GM21423 (cell line): Measurements from ENCODE around the gene SULT1A2.
"Not testable (repeated sequence)": the region's sequence is repeated elsewhere in the genome, so short reads cannot be mapped to it uniquely, and the experiment has no call there.

Experiments
- ATAC-seq: cut with Tn5 transposase; IDR thresholded peaks from one replicate; pipeline ENCODE4 v1.9.1; 2021; ENCODE audit warnings: mild to moderate bottlenecking, moderate library complexity; ENCODE audit not compliant: unreplicated experiment

Gene SULT1A2

DNA sequence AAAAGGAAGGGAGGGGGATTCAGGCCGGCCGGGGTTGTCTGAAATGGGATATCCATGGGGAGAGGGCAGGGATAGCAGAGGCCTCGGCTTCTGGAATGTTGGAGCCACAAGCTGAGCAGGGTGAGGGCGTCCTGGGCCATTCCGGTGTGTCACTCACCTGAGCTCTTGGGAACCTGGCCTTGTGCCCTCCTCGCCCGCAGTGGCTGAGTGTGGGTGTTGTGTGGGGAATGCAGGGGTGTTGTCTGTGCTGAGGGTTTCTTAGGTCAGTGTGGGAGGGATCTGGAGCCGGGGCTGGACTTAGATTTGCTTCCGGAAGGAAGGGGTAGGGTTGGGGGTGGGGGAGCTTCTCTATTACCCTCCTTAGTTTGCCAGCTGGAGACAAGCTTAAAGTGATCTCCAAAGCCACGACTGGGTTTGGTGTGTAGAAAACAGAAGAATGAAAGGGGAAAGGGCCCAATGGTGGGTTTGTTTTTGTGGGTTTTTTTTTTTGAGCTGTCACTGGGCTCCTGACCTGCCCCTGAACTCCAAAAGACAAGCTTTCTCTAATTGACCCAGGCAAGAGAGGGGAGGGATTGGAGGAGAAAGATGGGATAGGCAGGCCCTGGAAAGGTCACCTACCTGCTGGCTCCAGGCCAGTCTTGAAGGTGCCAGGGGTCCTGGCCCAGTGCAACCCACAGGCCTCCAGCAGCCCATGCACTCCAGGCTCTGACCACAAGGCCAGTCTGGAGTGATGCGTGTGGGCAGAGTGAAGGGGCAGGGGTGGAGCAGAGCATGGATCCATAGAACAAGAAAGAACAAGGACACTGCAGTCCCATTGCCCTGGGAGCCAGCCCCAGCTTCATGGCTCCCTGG is at the start of gene SULT1A2:
SULT1A2 (minus strand) TSS at position 211 of the 852 bp plus-strand sequence. CDS start 1,120 bp downstream, outside the sequence.
- no peak for ATAC-seq

DNA sequence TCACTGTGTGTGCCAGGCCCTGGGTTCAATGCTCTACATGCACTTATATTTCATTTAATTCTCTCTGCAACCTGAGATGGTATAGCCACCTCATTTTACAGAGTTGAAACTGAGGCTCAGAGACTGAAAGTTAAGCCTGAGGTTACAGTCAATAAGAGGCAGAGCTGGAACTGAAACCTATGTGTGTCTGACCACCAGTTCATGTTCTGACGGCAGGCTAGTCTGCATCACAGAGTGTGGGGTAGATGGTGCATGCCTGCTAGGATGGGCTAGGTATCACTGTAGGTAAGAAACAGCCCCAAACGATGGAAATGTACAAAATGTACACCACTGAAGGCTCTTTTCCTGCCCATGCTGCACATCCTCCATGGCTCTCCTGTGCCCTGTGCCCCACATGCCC is 43.1 kb upstream of the SULT1A2 start:
- ATAC-seq, result not testable (repeated sequence)

DNA sequence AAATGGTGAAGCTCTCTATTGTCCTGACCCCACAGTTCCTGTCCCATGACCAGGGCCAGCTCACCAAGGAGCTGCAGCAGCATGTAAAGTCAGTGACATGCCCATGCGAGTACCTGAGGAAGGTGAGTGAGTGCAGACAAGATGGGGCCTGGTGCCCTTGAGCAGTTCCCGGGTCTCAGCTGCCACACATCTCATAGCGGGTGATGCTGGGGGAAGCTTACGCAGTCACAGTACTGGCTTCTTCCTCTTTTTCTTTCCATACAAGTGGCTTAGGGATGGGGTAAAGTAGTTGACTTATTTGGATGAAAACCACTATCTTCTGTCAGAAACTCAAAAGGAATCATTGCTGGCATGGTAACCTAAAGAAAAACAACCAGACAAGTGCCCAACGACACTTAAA is 41.5 kb upstream of the SULT1A2 start:
- not testable (repeated sequence) for ATAC-seq

DNA sequence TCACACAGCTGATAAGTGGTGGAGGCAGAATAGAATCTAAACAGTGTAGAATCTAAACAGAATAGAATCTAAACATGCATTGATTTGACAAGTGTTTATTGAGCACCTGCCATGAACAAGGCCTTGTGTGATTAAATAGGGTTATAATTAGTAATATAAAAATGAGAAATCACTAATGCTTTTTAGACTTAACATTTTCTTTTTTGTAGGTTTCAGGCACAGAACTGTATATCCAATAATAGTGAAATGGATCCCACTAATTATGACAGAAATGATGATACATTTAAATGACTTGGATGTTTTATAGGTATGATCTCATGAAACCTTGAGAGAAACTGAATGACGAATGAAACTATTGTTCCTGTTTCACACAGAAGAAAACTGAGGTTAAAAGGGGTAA is 40.9 kb upstream of the SULT1A2 start, which contains the start of gene NPIPB8:
NPIPB8 (plus strand) TSS at position 301 of the 400 bp plus-strand sequence. CDS start 296 bp downstream, outside the sequence.
- not testable (repeated sequence) for ATAC-seq

DNA sequence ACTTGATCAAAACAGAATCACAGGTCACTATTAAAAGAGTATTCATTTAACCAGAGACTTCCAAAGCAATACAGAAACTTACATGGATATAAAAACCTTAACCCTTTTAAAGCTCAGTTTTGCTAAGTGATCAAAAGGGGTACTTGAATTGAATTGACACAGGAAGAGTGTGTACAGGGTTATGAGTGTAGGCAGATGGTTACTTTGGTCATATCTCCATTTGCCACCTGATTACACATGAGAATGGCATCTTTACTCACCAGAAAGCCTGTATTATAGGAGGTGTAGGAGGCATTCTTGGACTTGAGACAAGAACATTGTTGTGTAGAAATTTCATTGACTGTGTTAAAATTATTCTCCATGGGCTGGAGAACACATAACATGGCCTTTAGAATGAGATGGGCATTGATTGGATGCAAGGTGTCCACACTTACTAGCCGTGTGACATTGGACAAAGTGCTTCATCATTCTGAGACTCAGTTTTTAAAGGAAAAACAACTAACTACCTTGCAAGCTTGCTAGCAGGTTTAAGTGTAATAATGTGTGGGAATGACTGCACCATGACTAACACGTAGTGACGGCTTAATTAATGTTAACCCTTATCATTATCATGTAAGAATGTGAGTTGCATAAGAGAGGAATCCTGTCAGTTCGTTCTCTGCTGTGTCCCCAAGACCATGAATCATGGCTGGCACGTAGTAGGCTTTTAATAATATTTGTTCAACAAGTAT is 39.4 kb upstream of the SULT1A2 start:
- ATAC-seq, result not testable (repeated sequence)

- ATAC-seq, result not testable (repeated sequence)
Measured at GRCh38 chr16:28630905-28631304, 34.1 kb upstream of the SULT1A2 start.

- no peak for ATAC-seq
Measured at GRCh38 chr16:28623172-28623711, 26.4 kb upstream of the SULT1A2 start.

DNA sequence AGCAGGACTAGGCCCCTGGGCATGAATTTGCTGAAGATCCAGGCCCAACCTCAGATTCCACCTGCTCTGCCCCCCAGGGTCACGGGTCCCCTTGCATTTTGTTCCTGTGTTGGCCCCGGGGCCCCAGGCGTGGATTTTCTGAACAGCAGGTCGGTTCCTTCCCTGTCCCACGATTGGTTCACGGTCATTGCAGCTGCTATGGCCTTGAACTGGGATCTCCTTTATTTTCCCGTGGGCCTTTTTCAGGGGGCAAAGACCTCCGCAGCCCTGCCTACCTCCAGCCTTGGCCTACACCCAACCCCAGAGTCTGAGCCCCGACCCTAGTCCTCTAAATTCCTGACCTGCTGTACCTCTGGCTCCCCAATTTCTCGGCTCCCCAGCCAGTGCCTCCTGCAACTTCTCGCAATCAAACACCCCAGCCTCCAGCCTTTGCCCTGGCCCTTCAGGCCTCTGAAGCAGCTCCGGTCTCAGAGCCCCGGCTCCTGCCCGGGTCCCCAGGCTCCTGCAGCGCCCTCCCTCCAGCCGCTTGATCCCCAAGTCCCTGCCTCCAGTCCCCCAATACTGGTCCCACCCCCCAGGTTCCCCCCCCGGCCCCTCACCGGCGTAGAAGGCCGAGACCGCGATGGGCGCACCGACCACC is 25.8 kb upstream of the SULT1A2 start:
- not testable (repeated sequence) for ATAC-seq

GRCh38 chr16:28621481-28622155 is 24.8 kb upstream of the SULT1A2 start:
- no peak for ATAC-seq

GRCh38 chr16:28620316-28620715 is 23.5 kb upstream of the SULT1A2 start:
- ATAC-seq, result not testable (repeated sequence)

- ATAC-seq, result no peak
Measured at GRCh38 chr16:28617874-28618273, 21.0 kb upstream of the SULT1A2 start.

GRCh38 chr16:28616636-28617035 is 19.8 kb upstream of the SULT1A2 start:
- no peak for ATAC-seq

- not testable (repeated sequence) for ATAC-seq
Measured at GRCh38 chr16:28616224-28616577, 19.4 kb upstream of the SULT1A2 start.

GRCh38 chr16:28615486-28616223 is 18.8 kb upstream of the SULT1A2 start:
- ATAC-seq, result not testable (repeated sequence)

- not testable (repeated sequence) for ATAC-seq
Measured at GRCh38 chr16:28614561-28614960, 17.7 kb upstream of the SULT1A2 start.

GRCh38 chr16:28613912-28614311 is 17.1 kb upstream of the SULT1A2 start:
- ATAC-seq, result not testable (repeated sequence)

GRCh38 chr16:28612359-28613280 is 15.8 kb upstream of the SULT1A2 start:
- ATAC-seq, result not testable (repeated sequence)

- ATAC-seq, result no peak
Measured at GRCh38 chr16:28610595-28611191, 13.8 kb upstream of the SULT1A2 start.
